Activated naive CD4-positive, alpha-beta T cell treated with anti-CD3 and anti-CD28 coated beads, Interleukin-2, amount 50 U/mL, for 24 hours (primary cell): ENCODE measurements around the gene NEK7.
A peak's percentile ranks its signal among the peaks of the same experiment; 100 is the strongest.

Source experiments
- H3K27ac Mint-ChIP-seq: one replicate; pipeline ENCODE4 v1.8.0; 2021; ENCODE audit warnings: mild to moderate bottlenecking, mixed read lengths
- H3K27me3 Mint-ChIP-seq: one replicate; pipeline ENCODE4 v1.8.0; 2021; ENCODE audit warnings: mixed read lengths
- H3K36me3 Mint-ChIP-seq: one replicate; pipeline ENCODE4 v1.8.0; 2021; ENCODE audit warnings: mixed read lengths
- H3K4me1 Mint-ChIP-seq: one replicate; pipeline ENCODE4 v1.8.0; 2021; ENCODE audit warnings: mixed read lengths
- H3K4me3 Mint-ChIP-seq: one replicate; pipeline ENCODE4 v1.8.0; 2021; ENCODE audit warnings: mild to moderate bottlenecking, mixed read lengths
- H3K9me3 Mint-ChIP-seq: one replicate; pipeline ENCODE4 v1.8.0; 2021; ENCODE audit warnings: mixed read lengths

The NEK7 gene

GRCh38 chr1:198158735-198159589 lies 2.2 kb downstream of the NEK7 start:
- no peaks in the 10 kb centered on the region for H3K9me3 Mint-ChIP-seq
- peaks cover 4% of the 10 kb centered on the region for H3K36me3 Mint-ChIP-seq
- peaks cover 55% of the 10 kb centered on the region for H3K4me1 Mint-ChIP-seq
- peak overlapping the region; percentile 99 for H3K4me3 Mint-ChIP-seq
- H3K27ac Mint-ChIP-seq, result peak overlapping the region; percentile 100
- H3K27me3 Mint-ChIP-seq, result no peaks in the 10 kb centered on the region

GRCh38 chr1:198160222-198160621 lies 3.4 kb downstream of the NEK7 start:
- Mint-ChIP-seq H3K27me3 (no peaks in the 10 kb centered on the region), H3K4me1 (peaks cover 66% of the 10 kb centered on the region), H3K27ac (peak overlapping the region; percentile 99), H3K9me3 (no peaks in the 10 kb centered on the region), H3K4me3 (peak overlapping the region; percentile 80), H3K36me3 (peaks cover 7% of the 10 kb centered on the region)

GRCh38 chr1:198160946-198161614 lies 4.3 kb downstream of the NEK7 start:
- peak overlapping the region; percentile 87 for H3K4me3 Mint-ChIP-seq
- peaks cover 72% of the 10 kb centered on the region for H3K4me1 Mint-ChIP-seq
- H3K27ac Mint-ChIP-seq, result peak overlapping the region; percentile 99
- no peaks in the 10 kb centered on the region for H3K9me3 Mint-ChIP-seq
- peaks cover 7% of the 10 kb centered on the region for H3K36me3 Mint-ChIP-seq
- H3K27me3 Mint-ChIP-seq, result no peaks in the 10 kb centered on the region

GRCh38 chr1:198161718-198162090 lies 4.9 kb downstream of the NEK7 start:
- Mint-ChIP-seq H3K27me3 (no peaks in the 10 kb centered on the region), H3K27ac (peak overlapping the region; percentile 99), H3K4me1 (peaks cover 75% of the 10 kb centered on the region), H3K4me3 (peak overlapping the region; percentile 87), H3K9me3 (no peaks in the 10 kb centered on the region), H3K36me3 (peaks cover 7% of the 10 kb centered on the region)

- H3K27me3 Mint-ChIP-seq, result no peaks in the 10 kb centered on the region
- H3K27ac Mint-ChIP-seq, result peak overlapping the region; percentile 99
- H3K36me3 Mint-ChIP-seq, result peaks cover 7% of the 10 kb centered on the region
- H3K9me3 Mint-ChIP-seq, result no peaks in the 10 kb centered on the region
- H3K4me1 Mint-ChIP-seq, result peaks cover 79% of the 10 kb centered on the region
- peak overlapping the region; percentile 87 for H3K4me3 Mint-ChIP-seq
Measured at GRCh38 chr1:198162091-198162767, 5.4 kb downstream of the NEK7 start.

- H3K4me1 Mint-ChIP-seq, result peaks cover 92% of the 10 kb centered on the region
- H3K36me3 Mint-ChIP-seq, result peaks cover 6% of the 10 kb centered on the region
- H3K27ac Mint-ChIP-seq, result peak overlapping the region; percentile 100
- no peaks in the 10 kb centered on the region for H3K27me3 Mint-ChIP-seq
- peak overlapping the region; percentile 82 for H3K4me3 Mint-ChIP-seq
- H3K9me3 Mint-ChIP-seq, result peaks cover 7% of the 10 kb centered on the region
Measured at GRCh38 chr1:198165927-198166647, 9.3 kb downstream of the NEK7 start.

GRCh38 chr1:198166900-198167299 lies 10.1 kb downstream of the NEK7 start:
- H3K4me1 Mint-ChIP-seq, result peaks cover 89% of the 10 kb centered on the region
- H3K27me3 Mint-ChIP-seq, result no peaks in the 10 kb centered on the region
- H3K36me3 Mint-ChIP-seq, result peaks cover 4% of the 10 kb centered on the region
- H3K9me3 Mint-ChIP-seq, result peaks cover 7% of the 10 kb centered on the region
- H3K4me3 Mint-ChIP-seq, result peak overlapping the region; percentile 86
- H3K27ac Mint-ChIP-seq, result peak overlapping the region; percentile 100

- H3K27me3 Mint-ChIP-seq, result no peaks in the 10 kb centered on the region
- H3K4me3 Mint-ChIP-seq, result peak overlapping the region; percentile 86
- peaks cover 89% of the 10 kb centered on the region for H3K4me1 Mint-ChIP-seq
- peaks cover 7% of the 10 kb centered on the region for H3K9me3 Mint-ChIP-seq
- peaks cover 4% of the 10 kb centered on the region for H3K36me3 Mint-ChIP-seq
- peak overlapping the region; percentile 100 for H3K27ac Mint-ChIP-seq
Measured at GRCh38 chr1:198167436-198167934, 10.7 kb downstream of the NEK7 start.

GRCh38 chr1:198168227-198168626 lies 11.4 kb downstream of the NEK7 start:
- Mint-ChIP-seq H3K27ac (peak overlapping the region; percentile 100), H3K36me3 (peaks cover 4% of the 10 kb centered on the region), H3K4me3 (peak overlapping the region; percentile 86)

GRCh38 chr1:198169672-198170071 lies 12.9 kb downstream of the NEK7 start:
- Mint-ChIP-seq H3K4me1 (peaks cover 89% of the 10 kb centered on the region), H3K36me3 (peaks cover 4% of the 10 kb centered on the region), H3K9me3 (peaks cover 7% of the 10 kb centered on the region), H3K27ac (peak overlapping the region; percentile 97), H3K27me3 (no peaks in the 10 kb centered on the region), H3K4me3 (peak overlapping the region; percentile 62)

More at GRCh38 chr1:198168227-198168626, 11.4 kb downstream of the NEK7 start:
- Mint-ChIP-seq H3K4me1 (peaks cover 90% of the 10 kb centered on the region), H3K9me3 (peaks cover 7% of the 10 kb centered on the region), H3K27me3 (no peaks in the 10 kb centered on the region)

- Mint-ChIP-seq H3K27me3 (no peaks in the 10 kb centered on the region), H3K4me1 (peaks cover 87% of the 10 kb centered on the region), H3K27ac (peak overlapping the region; percentile 84), H3K4me3 (peak overlapping the region; percentile 34), H3K9me3 (peaks cover 7% of the 10 kb centered on the region), H3K36me3 (no peaks in the 10 kb centered on the region)
Measured at GRCh38 chr1:198171667-198172540, 15.1 kb downstream of the NEK7 start.

- Mint-ChIP-seq H3K4me3 (no peak overlapping the region), H3K27me3 (no peaks in the 10 kb centered on the region), H3K27ac (peak overlapping the region; percentile 86), H3K9me3 (peaks cover 7% of the 10 kb centered on the region), H3K4me1 (peaks cover 87% of the 10 kb centered on the region), H3K36me3 (no peaks in the 10 kb centered on the region)
Measured at GRCh38 chr1:198173832-198174231, 17.0 kb downstream of the NEK7 start.

GRCh38 chr1:198174297-198174696 lies 17.5 kb downstream of the NEK7 start:
- Mint-ChIP-seq H3K36me3 (no peaks in the 10 kb centered on the region), H3K27ac (peak overlapping the region; percentile 91), H3K27me3 (no peaks in the 10 kb centered on the region), H3K4me3 (peak overlapping the region; percentile 80), H3K9me3 (peaks cover 7% of the 10 kb centered on the region), H3K4me1 (peaks cover 87% of the 10 kb centered on the region)

- Mint-ChIP-seq H3K36me3 (no peaks in the 10 kb centered on the region), H3K4me1 (peaks cover 87% of the 10 kb centered on the region), H3K27me3 (no peaks in the 10 kb centered on the region), H3K4me3 (peak overlapping the region; percentile 65), H3K27ac (peak overlapping the region; percentile 94), H3K9me3 (no peaks in the 10 kb centered on the region)
Measured at GRCh38 chr1:198175423-198176170, 18.8 kb downstream of the NEK7 start.
